ENCODE data around the gene IZUMO2.

- no peak for TF ChIP-seq POLR2A (IDR thresholded peaks at IDR 0.05)
- no peak for TF ChIP-seq CTCF (IDR thresholded peaks at IDR 0.05)
Measured at GRCh38 chr19:50206191-50206590, 43.1 kb upstream of the IZUMO2 start.
